ENCODE data around the gene RIPOR3.
"Not testable (repeated sequence)": the region's sequence is repeated elsewhere in the genome, so short reads cannot be mapped to it uniquely, and the experiment has no call there.

RIPOR3 gene

GRCh38 chr20:50675671-50676376, 15.5 kb downstream of the RIPOR3 start:
- Histone ChIP-seq H3K4me3 (ENCODE audit: low read length in 2 of 2) (no peak overlapping the region), H3K27ac (ENCODE audit: low read length) (no peak overlapping the region), H3K27me3 (ENCODE audit: control insufficient read depth in 1 of 2, insufficient read depth in 2 of 2, low read length in 2 of 2) (no peaks in the 10 kb centered on the region), H3K9ac (ENCODE audit: low read length in 2 of 2) (no peak overlapping the region), H3K4me1 (ENCODE audit: control insufficient read depth, insufficient read depth, low read length) (peaks cover 8% of the 10 kb centered on the region), H3K9me3 (ENCODE audit: control insufficient read depth in 2 of 2, low read length in 2 of 2) (no peaks in the 10 kb centered on the region), H3K36me3 (ENCODE audit: control insufficient read depth in 2 of 2, insufficient read depth in 2 of 2, low read length in 2 of 2) (no peaks in the 10 kb centered on the region)

- Histone ChIP-seq H3K9me3 (ENCODE audit: control insufficient read depth in 2 of 2, low read length in 2 of 2) (no peaks in the 10 kb centered on the region), H3K27ac (ENCODE audit: low read length) (no peak overlapping the region)
These were observed 17.1 kb downstream of the RIPOR3 start for GRCh38 chr20:50674138-50674825.

GRCh38 chr20:50673466-50674137, 17.7 kb downstream of the RIPOR3 start:
- H3K4me3 ChIP-seq (ENCODE audit: low read length in 2 of 2): no peak overlapping the region
- H3K9ac ChIP-seq (ENCODE audit: low read length in 2 of 2): no peak overlapping the region
- H3K27ac ChIP-seq (ENCODE audit: low read length): no peak overlapping the region
- H3K4me1 ChIP-seq (ENCODE audit: control insufficient read depth, insufficient read depth, low read length): peaks cover 8% of the 10 kb centered on the region
- no peaks in the 10 kb centered on the region for H3K36me3 ChIP-seq (ENCODE audit: control insufficient read depth in 2 of 2, insufficient read depth in 2 of 2, low read length in 2 of 2)
- H3K9me3 ChIP-seq (ENCODE audit: control insufficient read depth in 2 of 2, low read length in 2 of 2): no peaks in the 10 kb centered on the region
- H3K27me3 ChIP-seq (ENCODE audit: control insufficient read depth in 1 of 2, insufficient read depth in 2 of 2, low read length in 2 of 2): no peaks in the 10 kb centered on the region

More at GRCh38 chr20:50674138-50674825, 17.1 kb downstream of the RIPOR3 start:
- no peak overlapping the region for H3K4me3 ChIP-seq (ENCODE audit: low read length in 2 of 2)
- H3K36me3 ChIP-seq (ENCODE audit: control insufficient read depth in 2 of 2, insufficient read depth in 2 of 2, low read length in 2 of 2): no peaks in the 10 kb centered on the region
- peaks cover 8% of the 10 kb centered on the region for H3K4me1 ChIP-seq (ENCODE audit: control insufficient read depth, insufficient read depth, low read length)
- H3K27me3 ChIP-seq (ENCODE audit: control insufficient read depth in 1 of 2, insufficient read depth in 2 of 2, low read length in 2 of 2): no peaks in the 10 kb centered on the region
- no peak overlapping the region for H3K9ac ChIP-seq (ENCODE audit: low read length in 2 of 2)

- no peak overlapping the region for H3K4me3 ChIP-seq (ENCODE audit: low read length in 2 of 2)
- H3K9me3 ChIP-seq (ENCODE audit: control insufficient read depth in 2 of 2, low read length in 2 of 2): no peaks in the 10 kb centered on the region
- H3K27ac ChIP-seq (ENCODE audit: low read length): no peak overlapping the region
- no peaks in the 10 kb centered on the region for H3K27me3 ChIP-seq (ENCODE audit: control insufficient read depth in 1 of 2, insufficient read depth in 2 of 2, low read length in 2 of 2)
- H3K4me1 ChIP-seq (ENCODE audit: control insufficient read depth, insufficient read depth, low read length): peaks cover 8% of the 10 kb centered on the region
- no peak overlapping the region for H3K9ac ChIP-seq (ENCODE audit: low read length in 2 of 2)
- H3K36me3 ChIP-seq (ENCODE audit: control insufficient read depth in 2 of 2, insufficient read depth in 2 of 2, low read length in 2 of 2): no peaks in the 10 kb centered on the region
These were observed 18.2 kb downstream of the RIPOR3 start for GRCh38 chr20:50673146-50673465.

GRCh38 chr20:50672400-50673145, 18.8 kb downstream of the RIPOR3 start:
- H3K9ac ChIP-seq (ENCODE audit: low read length in 2 of 2): no peak overlapping the region
- H3K27ac ChIP-seq (ENCODE audit: low read length): no peak overlapping the region
- H3K4me3 ChIP-seq (ENCODE audit: low read length in 2 of 2): no peak overlapping the region
- no peaks in the 10 kb centered on the region for H3K9me3 ChIP-seq (ENCODE audit: control insufficient read depth in 2 of 2, low read length in 2 of 2)
- H3K27me3 ChIP-seq (ENCODE audit: control insufficient read depth in 1 of 2, insufficient read depth in 2 of 2, low read length in 2 of 2): no peaks in the 10 kb centered on the region
- H3K4me1 ChIP-seq (ENCODE audit: control insufficient read depth, insufficient read depth, low read length): peaks cover 8% of the 10 kb centered on the region
- H3K36me3 ChIP-seq (ENCODE audit: control insufficient read depth in 2 of 2, insufficient read depth in 2 of 2, low read length in 2 of 2): no peaks in the 10 kb centered on the region

- no peak overlapping the region for H3K27ac ChIP-seq (ENCODE audit: low read length)
- H3K27me3 ChIP-seq (ENCODE audit: control insufficient read depth in 1 of 2, insufficient read depth in 2 of 2, low read length in 2 of 2): no peaks in the 10 kb centered on the region
- H3K4me3 ChIP-seq (ENCODE audit: low read length in 2 of 2): no peak overlapping the region
- no peak overlapping the region for H3K9ac ChIP-seq (ENCODE audit: low read length in 2 of 2)
- H3K4me1 ChIP-seq (ENCODE audit: control insufficient read depth, insufficient read depth, low read length): peaks cover 8% of the 10 kb centered on the region
- no peaks in the 10 kb centered on the region for H3K36me3 ChIP-seq (ENCODE audit: control insufficient read depth in 2 of 2, insufficient read depth in 2 of 2, low read length in 2 of 2)
- H3K9me3 ChIP-seq (ENCODE audit: control insufficient read depth in 2 of 2, low read length in 2 of 2): no peaks in the 10 kb centered on the region
These were observed 19.7 kb downstream of the RIPOR3 start for GRCh38 chr20:50671626-50672025.

- not testable (repeated sequence) for H3K4me1 ChIP-seq (ENCODE audit: control insufficient read depth, insufficient read depth, low read length); H3K27me3 ChIP-seq (ENCODE audit: control insufficient read depth in 1 of 2, insufficient read depth in 2 of 2, low read length in 2 of 2); H3K4me3 ChIP-seq (ENCODE audit: low read length in 2 of 2); H3K36me3 ChIP-seq (ENCODE audit: control insufficient read depth in 2 of 2, insufficient read depth in 2 of 2, low read length in 2 of 2); H3K9ac ChIP-seq (ENCODE audit: low read length in 2 of 2); H3K27ac ChIP-seq (ENCODE audit: low read length); H3K9me3 ChIP-seq (ENCODE audit: control insufficient read depth in 2 of 2, low read length in 2 of 2)
These were observed 20.3 kb downstream of the RIPOR3 start for GRCh38 chr20:50671010-50671409.

GRCh38 chr20:50670126-50670862, 21.0 kb downstream of the RIPOR3 start:
- no peak overlapping the region for H3K4me3 ChIP-seq (ENCODE audit: low read length in 2 of 2)
- no peaks in the 10 kb centered on the region for H3K36me3 ChIP-seq (ENCODE audit: control insufficient read depth in 2 of 2, insufficient read depth in 2 of 2, low read length in 2 of 2)
- peaks cover 8% of the 10 kb centered on the region for H3K4me1 ChIP-seq (ENCODE audit: control insufficient read depth, insufficient read depth, low read length)
- no peak overlapping the region for H3K9ac ChIP-seq (ENCODE audit: low read length in 2 of 2)
- no peaks in the 10 kb centered on the region for H3K9me3 ChIP-seq (ENCODE audit: control insufficient read depth in 2 of 2, low read length in 2 of 2)
- no peaks in the 10 kb centered on the region for H3K27me3 ChIP-seq (ENCODE audit: control insufficient read depth in 1 of 2, insufficient read depth in 2 of 2, low read length in 2 of 2)
- no peak overlapping the region for H3K27ac ChIP-seq (ENCODE audit: low read length)

- Histone ChIP-seq H3K27me3 (ENCODE audit: control insufficient read depth in 1 of 2, insufficient read depth in 2 of 2, low read length in 2 of 2) (no peaks in the 10 kb centered on the region), H3K4me3 (ENCODE audit: low read length in 2 of 2) (no peak overlapping the region), H3K36me3 (ENCODE audit: control insufficient read depth in 2 of 2, insufficient read depth in 2 of 2, low read length in 2 of 2) (no peaks in the 10 kb centered on the region), H3K9me3 (ENCODE audit: control insufficient read depth in 2 of 2, low read length in 2 of 2) (no peaks in the 10 kb centered on the region), H3K4me1 (ENCODE audit: control insufficient read depth, insufficient read depth, low read length) (peaks cover 6% of the 10 kb centered on the region), H3K27ac (ENCODE audit: low read length) (no peak overlapping the region), H3K9ac (ENCODE audit: low read length in 2 of 2) (no peak overlapping the region)
These were observed 22.5 kb downstream of the RIPOR3 start for GRCh38 chr20:50668798-50669197.

- H3K4me1 ChIP-seq (ENCODE audit: control insufficient read depth, insufficient read depth, low read length): peaks cover under 1% of the 10 kb centered on the region
- H3K27me3 ChIP-seq (ENCODE audit: control insufficient read depth in 1 of 2, insufficient read depth in 2 of 2, low read length in 2 of 2): no peaks in the 10 kb centered on the region
- no peak overlapping the region for H3K9ac ChIP-seq (ENCODE audit: low read length in 2 of 2)
- no peaks in the 10 kb centered on the region for H3K9me3 ChIP-seq (ENCODE audit: control insufficient read depth in 2 of 2, low read length in 2 of 2)
- no peak overlapping the region for H3K4me3 ChIP-seq (ENCODE audit: low read length in 2 of 2)
- no peaks in the 10 kb centered on the region for H3K36me3 ChIP-seq (ENCODE audit: control insufficient read depth in 2 of 2, insufficient read depth in 2 of 2, low read length in 2 of 2)
- no peak overlapping the region for H3K27ac ChIP-seq (ENCODE audit: low read length)
These were observed 23.0 kb downstream of the RIPOR3 start for GRCh38 chr20:50668326-50668725.

Measured in stomach smooth muscle (tissue), 2 donors.